CD8-positive, alpha-beta memory T cell (primary cell): ENCODE data around the gene ARHGDIG. TPM values are rescaled to one million over a fixed set of nuclear protein-coding genes. Genes with fewer than 3 reads are reported as not detected.
A peak's percentile ranks its signal among the peaks of the same experiment; 100 is the strongest.

Source experiments
- CTCF ChIA-PET: fragments of 350-600 bp; sonication (Branson Sonifier 250); formaldehyde crosslinking; loops from one replicate; lab custom pipeline; 2021; ENCODE audit warnings: antibody characterized with exemption; lab: Charles Lee
- POLR2A ChIA-PET: fragments of 350-600 bp; sonication (Branson Sonifier 250); formaldehyde crosslinking; loops from one replicate; lab custom pipeline; 2021; ENCODE audit warnings: antibody characterized with exemption; lab: Charles Lee
- DNase-seq, 5 donors: peaks; one replicate each; pipeline versions ENCODE4 v3.0.0 to v3.0.0-alpha.2; 2020 to 2022; ENCODE audit warnings: mixed read lengths in 1 of 5
- H3K27ac ChIP-seq: one replicate; pipeline ENCODE4 v1.7.0; 2013; ENCODE audit warnings: low read depth, mild to moderate bottlenecking, low read length, moderate library complexity
- H3K27me3 ChIP-seq: 2 replicates; pipeline ENCODE4 v1.7.0; 2013; ENCODE audit warnings: low read length, mild to moderate bottlenecking; ENCODE audit not compliant: insufficient read depth, poor library complexity, severe bottlenecking
- H3K36me3 ChIP-seq: 2 replicates; pipeline ENCODE4 v1.7.0; 2013; ENCODE audit warnings: mild to moderate bottlenecking, low read length, moderate library complexity; ENCODE audit not compliant: insufficient read depth
- H3K4me1 ChIP-seq: 2 replicates; pipeline ENCODE4 v1.7.0; 2013; ENCODE audit warnings: mild to moderate bottlenecking, low read length, moderate library complexity; ENCODE audit not compliant: insufficient read depth
- H3K4me3 ChIP-seq: 2 replicates; pipeline ENCODE4 v1.7.0; 2013; ENCODE audit warnings: mild to moderate bottlenecking, low read length
- H3K9me3 ChIP-seq: 2 replicates; pipeline ENCODE4 v1.7.0; 2013; ENCODE audit warnings: mild to moderate bottlenecking, low read length
- H3K27ac Mint-ChIP-seq, 8 donors: one replicate each; pipeline ENCODE4 v1.8.0; 2020 to 2021; ENCODE audit warnings: mixed read lengths in 8 of 8, mild to moderate bottlenecking in 6 of 8, inconsistent platforms in 3 of 8, moderate library complexity in 3 of 8
- H3K27me3 Mint-ChIP-seq, 2 donors: one replicate each; pipeline ENCODE4 v1.8.0; 2020 to 2021; ENCODE audit warnings: mixed read lengths in 2 of 2, mild to moderate bottlenecking in 1 of 2, moderate library complexity in 1 of 2
- H3K36me3 Mint-ChIP-seq, 3 donors: one replicate each; pipeline ENCODE4 v1.8.0; 2020 to 2021; ENCODE audit warnings: mixed read lengths in 3 of 3, inconsistent platforms in 1 of 3, mild to moderate bottlenecking in 1 of 3
- H3K4me1 Mint-ChIP-seq, 3 donors: one replicate each; pipeline ENCODE4 v1.8.0; 2020 to 2021; ENCODE audit warnings: mixed read lengths in 3 of 3, inconsistent platforms in 1 of 3, mild to moderate bottlenecking in 1 of 3
- H3K4me3 Mint-ChIP-seq, 7 donors: one replicate each; pipeline ENCODE4 v1.8.0; 2020 to 2021; ENCODE audit warnings: mixed read lengths in 7 of 7, mild to moderate bottlenecking in 6 of 7, moderate library complexity in 4 of 7, inconsistent platforms in 2 of 7
- H3K9me3 Mint-ChIP-seq, 5 donors: one replicate each; pipeline ENCODE4 v1.8.0; 2020 to 2022; ENCODE audit warnings: mixed read lengths in 5 of 5, mild to moderate bottlenecking in 3 of 5, moderate library complexity in 2 of 5, inconsistent platforms in 1 of 5
- polyA plus RNA-seq: library from polyadenylated mRNA; unstranded; fragments of 300-500 nt; fragmentation: Illumina TruSeq; gene quantifications from one replicate; pipeline ENCODE4 v1.2.3, GENCODE V29; 2021
- total RNA-seq, 2 experiments: library from RNA; stranded (reverse); gene quantifications; one replicate each; pipeline ENCODE4 v1.2.3, GENCODE V29; 2021

Gene ARHGDIG
- total and polyA plus RNA-seq, 3 experiments from 2014 or later: not detected

DNA sequence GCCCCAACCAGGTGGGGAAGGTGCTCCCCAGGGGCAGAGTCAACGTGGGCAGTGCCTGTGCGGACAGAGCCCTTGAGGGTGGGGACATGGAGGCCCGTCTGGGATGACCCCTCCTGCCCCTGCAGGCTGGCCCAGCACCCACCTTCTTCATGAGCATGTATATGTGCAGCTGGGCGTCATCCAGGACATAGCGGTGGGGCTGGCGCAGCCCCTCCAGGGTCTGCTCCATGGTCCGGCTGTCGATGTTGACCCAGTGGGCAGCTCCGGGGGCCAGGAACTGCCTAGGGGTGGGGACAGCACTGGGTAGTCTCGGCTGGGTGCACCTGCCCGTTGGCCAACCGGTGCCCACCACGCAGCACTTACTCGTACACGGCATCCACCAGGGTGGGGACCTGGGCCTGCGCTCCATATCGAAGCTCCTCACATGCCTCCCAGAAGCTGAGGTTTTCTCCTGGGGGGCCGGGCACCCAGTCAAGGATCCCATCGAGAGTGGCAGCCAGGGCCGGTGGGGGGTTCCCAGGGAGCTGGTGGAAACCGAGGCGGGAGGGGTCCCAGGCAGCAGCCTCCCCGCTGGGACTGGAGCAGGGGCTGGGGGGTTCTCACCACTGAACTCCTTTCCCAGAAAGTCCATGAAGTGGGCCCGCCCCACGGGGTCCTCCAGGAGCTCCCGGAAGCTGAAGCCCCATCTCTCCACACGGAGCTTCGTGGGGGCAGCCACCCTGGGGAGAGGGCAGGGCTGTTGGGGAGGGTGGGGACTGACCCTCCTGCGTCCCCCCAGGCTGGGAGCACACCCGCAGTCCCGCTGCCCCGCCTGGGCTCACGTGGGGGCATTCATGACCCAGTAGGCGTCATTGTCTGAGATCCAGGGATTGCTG lies 9.8 kb upstream of the ARHGDIG start:
- CTCF ChIA-PET: no interaction called here
- no peaks in the 10 kb centered on the region for H3K4me1 ChIP-seq
- no peak overlapping the region for H3K27ac ChIP-seq
- H3K9me3 Mint-ChIP-seq: no peaks in the 10 kb centered on the region
- no peaks in the 10 kb centered on the region for H3K27me3 ChIP-seq
- H3K36me3 Mint-ChIP-seq: no peaks in the 10 kb centered on the region
- H3K9me3 ChIP-seq: no peaks in the 10 kb centered on the region
- POLR2A ChIA-PET: no interaction called here
- no peak for DNase-seq
- peaks cover 0 to 5% (median 4%) of the 10 kb centered on the region in 3 donors for H3K4me1 Mint-ChIP-seq
- H3K27me3 Mint-ChIP-seq: peaks cover 0 to 6% of the 10 kb centered on the region in 2 donors
- no peaks in the 10 kb centered on the region for H3K36me3 ChIP-seq
- no peak overlapping the region for H3K4me3 ChIP-seq
- H3K4me3 Mint-ChIP-seq: no peak overlapping the region
- no peak overlapping the region for H3K27ac Mint-ChIP-seq

DNA sequence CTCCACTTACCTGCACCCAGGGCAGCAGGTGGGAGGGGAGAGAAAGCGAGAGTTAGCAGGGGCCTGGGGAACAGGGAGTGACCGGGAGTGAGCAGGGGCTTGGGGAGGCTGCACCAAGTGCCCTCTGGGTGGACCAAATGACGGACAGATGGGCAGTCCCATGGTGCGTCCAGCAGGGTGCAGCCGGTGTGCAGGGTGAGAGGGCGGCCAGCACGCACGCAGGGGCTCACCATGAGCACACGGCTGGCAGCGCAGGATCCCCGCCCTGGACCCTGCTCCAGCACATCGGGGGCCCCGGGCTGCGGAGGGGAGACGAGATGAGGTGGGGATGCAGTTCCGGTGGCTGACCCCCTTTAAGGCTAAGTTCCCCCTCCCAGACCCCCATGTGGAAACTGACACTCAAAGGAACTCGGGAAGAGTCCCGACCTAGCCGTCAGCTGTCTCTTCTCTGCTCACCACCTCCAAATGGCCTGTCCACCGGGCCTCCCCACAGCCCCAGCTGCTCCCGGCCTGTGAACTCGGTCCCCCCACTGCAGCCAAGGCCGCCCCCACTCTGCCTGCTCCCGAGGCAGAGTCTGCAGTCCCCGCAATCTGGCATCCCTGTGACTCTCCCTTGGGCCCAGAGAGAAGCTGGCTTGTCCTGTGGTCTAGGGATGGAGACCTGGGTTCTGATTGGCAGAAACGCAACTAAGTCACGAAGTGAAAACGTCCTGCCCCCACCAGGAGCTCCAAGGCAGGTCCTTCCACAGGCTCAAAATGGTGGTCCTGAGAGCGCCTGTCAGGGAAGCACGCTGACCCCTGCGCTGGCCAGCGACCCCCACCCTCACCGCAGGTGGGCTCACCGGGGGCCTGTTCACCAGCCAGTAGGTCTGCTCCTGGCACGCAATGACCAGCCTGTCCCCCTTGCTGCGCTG lies 7.5 kb upstream of the ARHGDIG start:
- Histone ChIP-seq H3K4me3 (no peak overlapping the region), H3K9me3 (no peaks in the 10 kb centered on the region), H3K36me3 (no peaks in the 10 kb centered on the region), H3K27ac (no peak overlapping the region), H3K27me3 (peaks cover 4% of the 10 kb centered on the region), H3K4me1 (no peaks in the 10 kb centered on the region)
- Mint-ChIP-seq H3K27me3 (peaks cover 10 to 15% of the 10 kb centered on the region in 2 donors), H3K36me3 (peaks cover 0 to 2% (median 0%) of the 10 kb centered on the region in 3 donors), H3K4me1 (peaks cover 0 to 9% (median 4%) of the 10 kb centered on the region in 3 donors), H3K9me3 (no peaks in the 10 kb centered on the region), H3K4me3 (no peak overlapping the region), H3K27ac (no peak overlapping the region)
- ChIA-PET POLR2A (no interaction called here), CTCF (no interaction called here)
- DNase-seq: no peak

DNA sequence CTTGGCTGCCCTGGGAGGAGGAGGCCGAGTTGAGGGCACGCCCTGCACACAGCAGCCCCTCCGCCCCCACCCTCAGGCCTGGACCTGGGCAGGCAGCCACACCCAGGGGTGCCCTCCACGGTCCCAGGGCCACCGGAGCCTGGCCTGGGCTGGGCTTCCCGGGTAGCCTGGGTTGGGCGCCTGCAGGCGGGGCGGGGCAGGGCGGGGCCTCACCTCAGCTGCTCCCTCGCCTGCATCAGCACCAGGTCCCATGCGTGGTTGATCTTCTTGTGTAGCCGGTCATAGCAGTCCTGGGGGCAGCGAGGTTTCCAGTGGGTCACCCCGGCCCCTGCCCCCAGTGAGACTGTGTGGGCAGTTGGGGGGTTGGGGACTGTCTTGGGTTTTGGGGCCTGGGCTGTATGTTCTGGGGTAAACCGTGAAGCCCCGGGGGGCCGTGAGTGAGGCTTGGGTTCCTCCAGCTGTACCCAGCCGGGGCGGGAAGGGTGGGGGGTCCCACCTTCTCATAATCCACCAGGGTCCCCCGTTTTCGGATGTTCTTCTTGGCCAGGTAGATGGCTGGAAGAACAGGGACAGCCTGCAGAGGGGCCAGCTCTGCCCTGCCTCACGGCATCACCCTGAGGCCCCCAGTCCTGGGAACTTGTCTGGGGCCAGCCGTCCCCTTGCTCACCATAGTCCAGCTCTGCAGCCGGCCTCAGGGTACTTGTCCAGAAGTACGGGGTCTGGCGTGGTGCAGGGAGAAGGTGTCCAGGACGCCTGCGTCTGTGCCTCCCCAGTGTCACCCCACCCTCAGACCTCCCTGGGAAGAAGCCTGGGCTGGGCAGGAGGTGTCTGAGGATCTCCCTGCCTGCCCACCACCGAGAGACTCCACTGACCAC lies 6.6 kb upstream of the ARHGDIG start:
- H3K27me3 ChIP-seq: peaks cover 4% of the 10 kb centered on the region
- H3K4me3 ChIP-seq: no peak overlapping the region
- H3K36me3 Mint-ChIP-seq: peaks cover 0 to 2% (median 0%) of the 10 kb centered on the region in 3 donors
- CTCF ChIA-PET: no interaction called here
- no peak overlapping the region for H3K27ac Mint-ChIP-seq
- H3K4me1 ChIP-seq: peaks cover 3% of the 10 kb centered on the region
- H3K4me1 Mint-ChIP-seq: peaks cover 1 to 11% (median 5%) of the 10 kb centered on the region in 3 donors
- peak overlapping the region in 1 of 7 donors; percentile 36 for H3K4me3 Mint-ChIP-seq
- no peaks in the 10 kb centered on the region for H3K9me3 Mint-ChIP-seq
- H3K27me3 Mint-ChIP-seq: peaks cover 11 to 16% of the 10 kb centered on the region in 2 donors
- POLR2A ChIA-PET: no interaction called here
- no peaks in the 10 kb centered on the region for H3K36me3 ChIP-seq
- DNase-seq: no peak
- H3K9me3 ChIP-seq: no peaks in the 10 kb centered on the region
- no peak overlapping the region for H3K27ac ChIP-seq

DNA sequence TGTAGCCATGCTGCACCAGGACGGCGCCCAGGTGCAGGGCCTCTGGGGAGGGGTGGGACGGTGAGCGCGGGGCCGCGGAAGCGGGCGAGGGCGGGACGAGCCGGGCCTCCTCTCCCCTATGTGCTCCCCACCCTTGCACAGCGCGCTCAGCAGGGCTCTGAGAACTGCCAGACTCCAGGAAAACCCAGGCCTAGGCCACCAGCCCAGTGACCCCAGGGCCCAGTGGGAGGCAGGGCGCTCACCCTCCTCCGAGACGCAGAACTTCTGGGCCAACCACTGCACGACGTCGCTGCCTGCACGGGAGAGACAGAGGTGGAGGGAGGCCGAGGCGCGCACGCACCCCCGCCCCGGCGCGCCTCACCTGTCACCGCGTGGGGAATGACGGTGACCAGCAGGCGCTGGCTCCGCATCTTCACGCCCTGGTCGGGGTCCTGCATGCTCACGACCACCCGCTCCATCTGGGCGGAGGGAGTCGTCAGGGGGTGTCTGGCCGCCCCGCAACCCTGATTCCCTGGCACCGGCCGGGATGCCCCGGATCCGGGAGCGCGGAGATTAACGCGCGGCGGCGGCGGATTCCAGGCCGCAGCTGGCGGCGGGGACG lies 5.2 kb upstream of the ARHGDIG start:
- ChIA-PET POLR2A (no interaction called here), CTCF (no interaction called here)
- Mint-ChIP-seq H3K4me3 (peak overlapping the region in 5 of 7 donors; percentile 16 to 68 (median 52)), H3K27ac (no peak overlapping the region), H3K36me3 (peaks cover 0 to 2% (median 0%) of the 10 kb centered on the region in 3 donors), H3K9me3 (no peaks in the 10 kb centered on the region), H3K27me3 (peaks cover 15 to 23% of the 10 kb centered on the region in 2 donors), H3K4me1 (peaks cover 7 to 17% (median 7%) of the 10 kb centered on the region in 3 donors)
- no peak overlapping the region for H3K4me3 ChIP-seq
- no peaks in the 10 kb centered on the region for H3K36me3 ChIP-seq
- peaks cover 8% of the 10 kb centered on the region for H3K27me3 ChIP-seq
- no peaks in the 10 kb centered on the region for H3K9me3 ChIP-seq
- no peak for DNase-seq
- peaks cover 10% of the 10 kb centered on the region for H3K4me1 ChIP-seq
- no peak overlapping the region for H3K27ac ChIP-seq

DNA sequence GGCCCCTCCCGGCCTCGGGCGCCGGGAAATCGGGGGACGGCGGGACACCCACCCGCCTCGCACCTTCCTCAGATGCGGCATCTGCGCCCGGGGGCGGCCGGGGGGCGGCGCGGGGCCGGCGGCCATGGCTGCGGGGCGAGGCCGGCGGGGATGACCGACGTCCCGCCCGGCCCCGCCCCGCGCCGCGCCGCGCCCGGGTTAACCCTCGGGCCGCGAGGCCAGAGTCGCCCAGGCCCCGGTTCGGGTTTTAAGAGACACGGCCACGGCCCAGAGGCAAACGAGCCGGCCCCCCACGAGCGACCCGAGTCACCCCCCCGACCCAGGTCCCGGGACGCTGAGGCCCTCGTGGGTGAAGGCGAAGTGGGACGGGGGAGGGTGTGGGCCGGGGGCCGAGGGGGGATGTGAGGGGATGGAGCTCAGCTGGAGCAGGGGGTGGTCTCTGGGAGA lies 4.6 kb upstream of the ARHGDIG start, which contains the start of gene RGS11:
TSS of gene RGS11 (minus strand) at position 159 of the 447 bp plus-strand sequence. CDS start at position 126, 33 bp downstream.
- Mint-ChIP-seq H3K9me3 (no peaks in the 10 kb centered on the region), H3K27me3 (peaks cover 15 to 23% of the 10 kb centered on the region in 2 donors), H3K27ac (peak within 1 kb of the TSS in 1 of 8 donors; percentile 48), H3K4me3 (peak within 1 kb of the TSS; percentile 24 to 68 (median 65)), H3K4me1 (peaks cover 7 to 17% (median 7%) of the 10 kb centered on the region in 3 donors), H3K36me3 (peaks cover 0 to 2% (median 0%) of the 10 kb centered on the region in 3 donors)
- Histone ChIP-seq H3K4me1 (peaks cover 10% of the 10 kb centered on the region), H3K36me3 (no peaks in the 10 kb centered on the region), H3K27ac (no peak within 1 kb of the TSS), H3K9me3 (no peaks in the 10 kb centered on the region), H3K27me3 (peaks cover 8% of the 10 kb centered on the region), H3K4me3 (no peak within 1 kb of the TSS)
- CTCF ChIA-PET: no interaction called here
- POLR2A ChIA-PET: no interaction called here
- no peak for DNase-seq

DNA sequence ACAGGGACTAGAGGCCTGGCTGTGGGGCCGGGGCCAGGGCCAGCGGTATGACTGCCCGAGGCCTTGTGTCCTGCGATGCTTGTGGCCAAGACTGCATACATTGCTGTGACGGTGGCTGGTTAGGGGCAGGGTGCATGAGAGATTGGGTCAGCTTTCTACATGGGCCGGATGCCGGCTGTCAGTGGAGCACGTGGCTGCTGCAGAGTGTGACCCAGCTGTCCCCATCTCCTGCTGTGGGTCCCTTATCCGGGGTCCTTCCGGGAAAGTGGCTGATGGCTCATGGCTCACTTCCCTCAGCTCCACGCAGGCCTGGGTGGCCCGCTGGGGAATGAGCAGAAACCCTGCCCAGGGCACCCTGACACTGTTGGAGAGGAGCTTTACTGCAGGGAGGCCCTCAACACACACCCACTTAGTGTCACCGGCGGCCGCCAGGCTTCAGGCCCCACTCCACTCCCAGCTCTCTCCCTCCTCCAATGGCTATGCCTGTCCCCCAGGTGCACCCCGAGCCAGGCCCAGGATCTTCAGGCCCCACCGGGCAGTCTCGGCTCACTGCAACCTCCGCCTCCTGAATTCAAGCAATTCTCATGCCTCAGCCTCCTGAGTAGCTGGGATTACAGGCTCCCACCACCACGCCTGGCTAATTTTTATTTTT lies 3.8 kb upstream of the ARHGDIG start:
- Mint-ChIP-seq H3K36me3 (peaks cover 0 to 2% (median 0%) of the 10 kb centered on the region in 3 donors), H3K9me3 (no peaks in the 10 kb centered on the region), H3K4me1 (peaks cover 7 to 17% (median 7%) of the 10 kb centered on the region in 3 donors), H3K4me3 (peak overlapping the region; percentile 24 to 67 (median 57)), H3K27ac (peak overlapping the region in 1 of 8 donors; percentile 48), H3K27me3 (peaks cover 18 to 23% of the 10 kb centered on the region in 2 donors)
- Histone ChIP-seq H3K4me3 (no peak overlapping the region), H3K36me3 (no peaks in the 10 kb centered on the region), H3K4me1 (peaks cover 10% of the 10 kb centered on the region), H3K27me3 (peaks cover 14% of the 10 kb centered on the region), H3K9me3 (no peaks in the 10 kb centered on the region), H3K27ac (no peak overlapping the region)
- no peak for DNase-seq
- ChIA-PET CTCF (no interaction called here), POLR2A (no interaction called here)
